Activated naive CD8-positive, alpha-beta T cell treated with anti-CD3 and anti-CD28 coated beads, Interleukin-2, amount 10 ng/mL, durations not matched to agents 7 days and 5 days (primary cell): ENCODE data around the gene C12orf42. TPM values are rescaled to one million over a fixed set of nuclear protein-coding genes. Genes with fewer than 3 reads are reported as not detected.

Source experiments
- ATAC-seq: fragments of 150-1000 bp; cut with Tn5 transposase; one replicate; pipeline ENCODE4 v1.10.0; 2021; ENCODE audit warnings: low read depth, moderate library complexity
- POLR2A ChIA-PET: fragments of 350-600 bp; sonication (Branson Sonifier 250); formaldehyde crosslinking; loops from one replicate; lab custom pipeline; 2021; ENCODE audit warnings: antibody characterized with exemption; lab: Charles Lee
- DNase-seq: peaks from one replicate; pipeline ENCODE4 v3.0.0; 2021
- H3K27ac Mint-ChIP-seq: one replicate; pipeline ENCODE4 v1.8.0; 2022; ENCODE audit warnings: mild to moderate bottlenecking, mixed read lengths
- H3K27me3 Mint-ChIP-seq: one replicate; pipeline ENCODE4 v1.8.0; 2022; ENCODE audit warnings: mild to moderate bottlenecking, moderate library complexity, mixed read lengths
- H3K36me3 Mint-ChIP-seq: one replicate; pipeline ENCODE4 v1.8.0; 2021; ENCODE audit warnings: mild to moderate bottlenecking, mixed read lengths
- H3K4me1 Mint-ChIP-seq: one replicate; pipeline ENCODE4 v1.8.0; 2021; ENCODE audit warnings: mixed read lengths
- H3K4me3 Mint-ChIP-seq: one replicate; pipeline ENCODE4 v1.8.0; 2022; ENCODE audit warnings: mild to moderate bottlenecking, moderate library complexity, mixed read lengths
- H3K9me3 Mint-ChIP-seq: one replicate; pipeline ENCODE4 v1.8.0; 2021; ENCODE audit warnings: mixed read lengths
- total RNA-seq, 2 experiments: library from RNA; stranded (reverse); gene quantifications; one replicate each; pipeline ENCODE4 v1.2.3, GENCODE V29; 2021

The C12orf42 gene
- total RNA-seq, 2 experiments from 2014 or later = 4.8 to 5.4 TPM

GRCh38 chr12:103282124-103282523 lies 213.6 kb downstream of the C12orf42 start:
- no peak for ATAC-seq
- Mint-ChIP-seq H3K4me3 (no peak overlapping the region), H3K9me3 (peaks cover 2% of the 10 kb centered on the region), H3K27ac (no peak overlapping the region), H3K4me1 (peaks cover 10% of the 10 kb centered on the region), H3K27me3 (peaks cover 2% of the 10 kb centered on the region), H3K36me3 (no peaks in the 10 kb centered on the region)
- DNase-seq = no peak
- POLR2A ChIA-PET = no interaction called here

- Mint-ChIP-seq H3K36me3 (peaks cover 2% of the 10 kb centered on the region), H3K4me3 (peak overlapping the region; percentile 21), H3K27ac (no peak overlapping the region), H3K4me1 (peaks cover 10% of the 10 kb centered on the region), H3K27me3 (peaks cover 2% of the 10 kb centered on the region), H3K9me3 (no peaks in the 10 kb centered on the region)
- POLR2A ChIA-PET = no interaction called here
- DNase-seq = no peak
- ATAC-seq = peak; percentile 83
Observed at GRCh38 chr12:103279444-103279843, 216.3 kb downstream of the C12orf42 start.

- peaks cover 10% of the 10 kb centered on the region for H3K4me1 Mint-ChIP-seq
- H3K9me3 Mint-ChIP-seq = no peaks in the 10 kb centered on the region
- DNase-seq (no peak), ATAC-seq (no peak)
- POLR2A ChIA-PET = no interaction called here
- peaks cover 2% of the 10 kb centered on the region for H3K27me3 Mint-ChIP-seq
- no peak overlapping the region for H3K4me3 Mint-ChIP-seq
- H3K27ac Mint-ChIP-seq = no peak overlapping the region
- H3K36me3 Mint-ChIP-seq = peaks cover 2% of the 10 kb centered on the region
Observed at GRCh38 chr12:103278329-103278728, 217.4 kb downstream of the C12orf42 start.

- POLR2A ChIA-PET = no interaction called here
- no peak for ATAC-seq
Observed at GRCh38 chr12:103273645-103274044, 222.1 kb downstream of the C12orf42 start.

GRCh38 chr12:103272949-103273348 lies 222.8 kb downstream of the C12orf42 start:
- Mint-ChIP-seq H3K9me3 (no peaks in the 10 kb centered on the region), H3K4me3 (no peak overlapping the region), H3K36me3 (peaks cover 2% of the 10 kb centered on the region), H3K4me1 (peaks cover 6% of the 10 kb centered on the region), H3K27me3 (no peaks in the 10 kb centered on the region), H3K27ac (no peak overlapping the region)
- DNase-seq (no peak), ATAC-seq (no peak)
- POLR2A ChIA-PET = no interaction called here

More at GRCh38 chr12:103273645-103274044, 222.1 kb downstream of the C12orf42 start:
- Mint-ChIP-seq H3K4me3 (no peak overlapping the region), H3K4me1 (peaks cover 8% of the 10 kb centered on the region), H3K27me3 (no peaks in the 10 kb centered on the region), H3K36me3 (peaks cover 2% of the 10 kb centered on the region), H3K27ac (no peak overlapping the region), H3K9me3 (no peaks in the 10 kb centered on the region)
- no peak for DNase-seq

- Mint-ChIP-seq H3K4me3 (no peak overlapping the region), H3K4me1 (peaks cover 5% of the 10 kb centered on the region), H3K27ac (no peak overlapping the region), H3K9me3 (no peaks in the 10 kb centered on the region), H3K27me3 (no peaks in the 10 kb centered on the region), H3K36me3 (no peaks in the 10 kb centered on the region)
- DNase-seq (no peak), ATAC-seq (no peak)
- POLR2A ChIA-PET = no interaction called here
Observed at GRCh38 chr12:103269946-103270345, 225.8 kb downstream of the C12orf42 start.

GRCh38 chr12:103268831-103269514 lies 226.8 kb downstream of the C12orf42 start:
- H3K4me3 Mint-ChIP-seq = peak overlapping the region; percentile 36
- ATAC-seq = peak; percentile 42
- peaks cover 5% of the 10 kb centered on the region for H3K4me1 Mint-ChIP-seq
- no peaks in the 10 kb centered on the region for H3K9me3 Mint-ChIP-seq
- H3K36me3 Mint-ChIP-seq = no peaks in the 10 kb centered on the region
- peak overlapping the region; percentile 35 for H3K27ac Mint-ChIP-seq
- H3K27me3 Mint-ChIP-seq = peaks cover under 1% of the 10 kb centered on the region
- POLR2A ChIA-PET = no interaction called here
- no peak for DNase-seq

GRCh38 chr12:103257763-103258162 lies 238.0 kb downstream of the C12orf42 start:
- DNase-seq = no peak
- no peaks in the 10 kb centered on the region for H3K27me3 Mint-ChIP-seq
- POLR2A ChIA-PET = no interaction called here
- no peak overlapping the region for H3K4me3 Mint-ChIP-seq
- H3K9me3 Mint-ChIP-seq = peaks cover 6% of the 10 kb centered on the region
- no peak for ATAC-seq
- no peak overlapping the region for H3K27ac Mint-ChIP-seq
- no peaks in the 10 kb centered on the region for H3K36me3 Mint-ChIP-seq
- H3K4me1 Mint-ChIP-seq = no peaks in the 10 kb centered on the region

Other genes with a start within 250 kb of the C12orf42 start
- not detected for gene STAB2, start 91.3 kb upstream of the C12orf42 start, total RNA-seq